Measurements from ENCODE around the gene ZNF511.

The ZNF511 gene

GRCh38 chr10:133292919-133293809, 15.6 kb upstream of the ZNF511 start:
- Histone ChIP-seq H3K4me2 (ENCODE audit: low read length) (no peak overlapping the region), H2AK5ac (ENCODE audit: low read length) (no peak overlapping the region), H3K4me1 (ENCODE audit: control insufficient read depth in 1 of 2, insufficient read depth in 2 of 2, low read length in 2 of 2) (peaks cover 0 to 2% of the 10 kb centered on the region in 2 experiments), H3K79me1 (ENCODE audit: low read length) (no peaks in the 10 kb centered on the region), H3K27me3 (ENCODE audit: insufficient read depth, low read length) (no peaks in the 10 kb centered on the region), H3K14ac (ENCODE audit: low read length) (no peak overlapping the region), H3K79me2 (ENCODE audit: control insufficient read depth, insufficient read depth, low read length, poor library complexity) (no peaks in the 10 kb centered on the region), H3K9ac (ENCODE audit: low read length) (no peak overlapping the region), H4K91ac (ENCODE audit: low read depth, low read length) (no peak overlapping the region), H2BK5ac (ENCODE audit: low read depth, low read length, poor library complexity) (no peak overlapping the region), H2BK120ac (ENCODE audit: insufficient read depth, low read length, poor library complexity) (no peak overlapping the region), H4K12ac (ENCODE audit: low read depth, low read length) (no peak overlapping the region), H3K9me3 (ENCODE audit: insufficient read depth, low read depth, low read length) (peaks cover 9% of the 10 kb centered on the region), H3K27ac (ENCODE audit: low read depth, low read length) (no peak overlapping the region), H3K18ac (ENCODE audit: low read length) (no peak overlapping the region), H3K36me3 (ENCODE audit: control insufficient read depth in 1 of 2, insufficient read depth in 2 of 2, low read length in 2 of 2) (peaks cover 76 to 82% of the 10 kb centered on the region in 2 experiments), H3K4me3 (ENCODE audit: low read depth, low read length) (no peak overlapping the region), H2AFZ (ENCODE audit: insufficient read depth, low read length, poor library complexity) (no peak overlapping the region), H3K23ac (ENCODE audit: low read length) (no peak overlapping the region), H3K4ac (ENCODE audit: low read depth, low read length) (no peak overlapping the region), H4K8ac (ENCODE audit: low read depth, low read length) (no peak overlapping the region), H2BK12ac (ENCODE audit: low read length) (no peak overlapping the region)
- DNase-seq = peak in 1 of 2 donors; percentile 49
- no CpG with 5 or more reads among the region's 38 CpGs for WGBS (ENCODE audit: extremely low coverage, insufficient coverage, insufficient read length)

GRCh38 chr10:133293810-133294119, 14.9 kb upstream of the ZNF511 start:
- H3K4me3 ChIP-seq (ENCODE audit: low read depth, low read length) = no peak overlapping the region
- no peak overlapping the region for H3K23ac ChIP-seq (ENCODE audit: low read length)
- H3K79me1 ChIP-seq (ENCODE audit: low read length) = no peaks in the 10 kb centered on the region
- no peak overlapping the region for H4K8ac ChIP-seq (ENCODE audit: low read depth, low read length)
- no peak overlapping the region for H4K12ac ChIP-seq (ENCODE audit: low read depth, low read length)
- H3K9me3 ChIP-seq (ENCODE audit: insufficient read depth, low read depth, low read length) = peaks cover 8% of the 10 kb centered on the region
- no peak overlapping the region for H3K4me2 ChIP-seq (ENCODE audit: low read length)
- H2BK5ac ChIP-seq (ENCODE audit: low read depth, low read length, poor library complexity) = no peak overlapping the region
- peaks cover 76 to 82% of the 10 kb centered on the region in 2 experiments for H3K36me3 ChIP-seq (ENCODE audit: control insufficient read depth in 1 of 2, insufficient read depth in 2 of 2, low read length in 2 of 2)
- H3K79me2 ChIP-seq (ENCODE audit: control insufficient read depth, insufficient read depth, low read length, poor library complexity) = no peaks in the 10 kb centered on the region
- H4K91ac ChIP-seq (ENCODE audit: low read depth, low read length) = no peak overlapping the region
- WGBS (ENCODE audit: extremely low coverage, insufficient coverage, insufficient read length) = no CpG with 5 or more reads among the region's 10 CpGs
- H3K4ac ChIP-seq (ENCODE audit: low read depth, low read length) = no peak overlapping the region
- H3K4me1 ChIP-seq (ENCODE audit: control insufficient read depth in 1 of 2, insufficient read depth in 2 of 2, low read length in 2 of 2) = peaks cover 0 to 2% of the 10 kb centered on the region in 2 experiments
- no peak overlapping the region for H3K18ac ChIP-seq (ENCODE audit: low read length)
- H3K27me3 ChIP-seq (ENCODE audit: insufficient read depth, low read length) = no peaks in the 10 kb centered on the region
- H3K14ac ChIP-seq (ENCODE audit: low read length) = no peak overlapping the region
- H3K9ac ChIP-seq (ENCODE audit: low read length) = no peak overlapping the region
- H2AFZ ChIP-seq (ENCODE audit: insufficient read depth, low read length, poor library complexity) = no peak overlapping the region
- no peak for DNase-seq
- H2BK120ac ChIP-seq (ENCODE audit: insufficient read depth, low read length, poor library complexity) = no peak overlapping the region
- H2AK5ac ChIP-seq (ENCODE audit: low read length) = no peak overlapping the region
- H2BK12ac ChIP-seq (ENCODE audit: low read length) = no peak overlapping the region
- H3K27ac ChIP-seq (ENCODE audit: low read depth, low read length) = no peak overlapping the region

GRCh38 chr10:133294189-133294588, 14.5 kb upstream of the ZNF511 start:
- Histone ChIP-seq H4K12ac (ENCODE audit: low read depth, low read length) (no peak overlapping the region), H3K9me3 (ENCODE audit: insufficient read depth, low read depth, low read length) (peaks cover 8% of the 10 kb centered on the region), H2BK5ac (ENCODE audit: low read depth, low read length, poor library complexity) (no peak overlapping the region), H3K4me2 (ENCODE audit: low read length) (no peak overlapping the region), H3K79me2 (ENCODE audit: control insufficient read depth, insufficient read depth, low read length, poor library complexity) (no peaks in the 10 kb centered on the region), H3K79me1 (ENCODE audit: low read length) (no peaks in the 10 kb centered on the region), H3K36me3 (ENCODE audit: control insufficient read depth in 1 of 2, insufficient read depth in 2 of 2, low read length in 2 of 2) (peaks cover 75 to 82% of the 10 kb centered on the region in 2 experiments), H2AK5ac (ENCODE audit: low read length) (no peak overlapping the region), H3K9ac (ENCODE audit: low read length) (no peak overlapping the region), H4K8ac (ENCODE audit: low read depth, low read length) (no peak overlapping the region), H3K4me3 (ENCODE audit: low read depth, low read length) (no peak overlapping the region), H2BK120ac (ENCODE audit: insufficient read depth, low read length, poor library complexity) (no peak overlapping the region), H3K27ac (ENCODE audit: low read depth, low read length) (no peak overlapping the region), H3K23ac (ENCODE audit: low read length) (no peak overlapping the region), H3K14ac (ENCODE audit: low read length) (no peak overlapping the region), H2BK12ac (ENCODE audit: low read length) (no peak overlapping the region), H4K91ac (ENCODE audit: low read depth, low read length) (no peak overlapping the region), H2AFZ (ENCODE audit: insufficient read depth, low read length, poor library complexity) (no peak overlapping the region), H3K4ac (ENCODE audit: low read depth, low read length) (no peak overlapping the region), H3K4me1 (ENCODE audit: control insufficient read depth in 1 of 2, insufficient read depth in 2 of 2, low read length in 2 of 2) (peaks cover 0 to 2% of the 10 kb centered on the region in 2 experiments), H3K27me3 (ENCODE audit: insufficient read depth, low read length) (no peaks in the 10 kb centered on the region), H3K18ac (ENCODE audit: low read length) (no peak overlapping the region)
- no CpG with 5 or more reads among the region's 15 CpGs for WGBS (ENCODE audit: extremely low coverage, insufficient coverage, insufficient read length)
- peak in 1 of 2 donors; percentile 37 for DNase-seq

GRCh38 chr10:133295426-133296320, 13.0 kb upstream of the ZNF511 start:
- Histone ChIP-seq H3K27ac (ENCODE audit: low read depth, low read length) (no peak overlapping the region), H2BK120ac (ENCODE audit: insufficient read depth, low read length, poor library complexity) (no peak overlapping the region), H3K9me3 (ENCODE audit: insufficient read depth, low read depth, low read length) (peaks cover 8% of the 10 kb centered on the region), H2AK5ac (ENCODE audit: low read length) (no peak overlapping the region), H2BK5ac (ENCODE audit: low read depth, low read length, poor library complexity) (no peak overlapping the region), H3K4me1 (ENCODE audit: control insufficient read depth in 1 of 2, insufficient read depth in 2 of 2, low read length in 2 of 2) (peaks cover 0 to 2% of the 10 kb centered on the region in 2 experiments), H3K79me2 (ENCODE audit: control insufficient read depth, insufficient read depth, low read length, poor library complexity) (no peaks in the 10 kb centered on the region), H3K79me1 (ENCODE audit: low read length) (no peaks in the 10 kb centered on the region), H3K4ac (ENCODE audit: low read depth, low read length) (no peak overlapping the region), H3K4me2 (ENCODE audit: low read length) (no peak overlapping the region), H3K27me3 (ENCODE audit: insufficient read depth, low read length) (no peaks in the 10 kb centered on the region), H2AFZ (ENCODE audit: insufficient read depth, low read length, poor library complexity) (no peak overlapping the region), H3K9ac (ENCODE audit: low read length) (no peak overlapping the region), H3K23ac (ENCODE audit: low read length) (no peak overlapping the region), H3K36me3 (ENCODE audit: control insufficient read depth in 1 of 2, insufficient read depth in 2 of 2, low read length in 2 of 2) (peaks cover 73 to 81% of the 10 kb centered on the region in 2 experiments), H4K91ac (ENCODE audit: low read depth, low read length) (no peak overlapping the region), H3K14ac (ENCODE audit: low read length) (no peak overlapping the region), H4K8ac (ENCODE audit: low read depth, low read length) (no peak overlapping the region), H4K12ac (ENCODE audit: low read depth, low read length) (no peak overlapping the region), H2BK12ac (ENCODE audit: low read length) (no peak overlapping the region), H3K18ac (ENCODE audit: low read length) (no peak overlapping the region), H3K4me3 (ENCODE audit: low read depth, low read length) (no peak overlapping the region)
- DNase-seq = no peak
- no CpG with 5 or more reads among the region's 42 CpGs for WGBS (ENCODE audit: extremely low coverage, insufficient coverage, insufficient read length)

Measured in trophoblast cell (in vitro differentiated cells and primary cell).